Retinal pigment epithelial cell (primary cell): ENCODE measurements around the gene FABP1.

Experiments
- DNase-seq: peaks from one replicate; pipeline ENCODE4 v3.0.0-alpha.2; 2010; ENCODE audit warnings: low read depth
- H3K4me3 ChIP-seq: 2 replicates; pipeline ENCODE4 v1.5.1; 2011; ENCODE audit warnings: mild to moderate bottlenecking, low read length, control low read depth, moderate library complexity
- CTCF ChIP-seq: conservative IDR thresholded peaks from 2 replicates; pipeline ENCODE4 v1.5.1; 2011; ENCODE audit warnings: low read depth, low read length, control low read depth, inconsistent platforms

FABP1 gene

GRCh38 chr2:88098558-88098900 is 29.3 kb downstream of the FABP1 start:
- TF ChIP-seq CTCF, result no peak
- no peak for DNase-seq
- no peak overlapping the region for H3K4me3 ChIP-seq

- TF ChIP-seq CTCF, result no peak
- H3K4me3 ChIP-seq, result no peak overlapping the region
- DNase-seq, result no peak
Measured at GRCh38 chr2:88097891-88098557, 29.8 kb downstream of the FABP1 start.

- DNase-seq, result no peak
- no peak overlapping the region for H3K4me3 ChIP-seq
- TF ChIP-seq CTCF, result no peak
Measured at GRCh38 chr2:88097192-88097591, 30.7 kb downstream of the FABP1 start.

GRCh38 chr2:88096708-88097107 is 31.2 kb downstream of the FABP1 start:
- DNase-seq, result no peak
- no peak for TF ChIP-seq CTCF
- no peak overlapping the region for H3K4me3 ChIP-seq

- no peak for DNase-seq
- TF ChIP-seq CTCF, result no peak
- H3K4me3 ChIP-seq, result no peak overlapping the region
Measured at GRCh38 chr2:88095022-88095421, 32.8 kb downstream of the FABP1 start.

- H3K4me3 ChIP-seq, result no peak overlapping the region
- no peak for TF ChIP-seq CTCF
- no peak for DNase-seq
Measured at GRCh38 chr2:88092773-88093172, 35.1 kb downstream of the FABP1 start.

- no peak overlapping the region for H3K4me3 ChIP-seq
- DNase-seq, result no peak
- no peak for TF ChIP-seq CTCF
Measured at GRCh38 chr2:88091943-88092342, 35.9 kb downstream of the FABP1 start.
